T-helper 2 cell treated with Interferon-gamma antibody and Interleukin-4, amounts not matched to agents 100 ng/mL and 5 ng/mL, for 36 hours (primary cell): ENCODE measurements around the gene OTUD6A. TPM values are rescaled to one million over a fixed set of nuclear protein-coding genes. Genes with fewer than 3 reads are reported as not detected.

Experiments
- total RNA-seq: library from RNA; stranded (reverse); gene quantifications from 2 replicates; pipeline ENCODE4 v1.2.3, GENCODE V29; 2022

OTUD6A gene
- total RNA-seq, 1 donor from 2014 or later: not detected

Other genes starting within 250 kb of the OTUD6A start
- gene AWAT2, start 12.5 kb upstream of the OTUD6A start, total RNA-seq: not detected in 2 replicates
- 40.6 and 43.8 TPM in 2 replicates for gene IGBP1, start 71.0 kb downstream of the OTUD6A start, total RNA-seq
- gene DGAT2L6, start 115.0 kb downstream of the OTUD6A start, total RNA-seq: not detected in 2 replicates
- not detected in 2 replicates for gene AWAT1, start 172.2 kb downstream of the OTUD6A start, total RNA-seq
- gene P2RY4, start 197.7 kb downstream of the OTUD6A start, total RNA-seq: 0.20 and 0.34 TPM in 2 replicates
- not detected in 2 replicates for gene ARR3, start 205.9 kb downstream of the OTUD6A start, total RNA-seq
- gene RAB41, start 219.7 kb downstream of the OTUD6A start, total RNA-seq: not detected in 2 replicates
- 34.7 and 35.5 TPM in 2 replicates for gene PDZD11, start 227.5 kb downstream of the OTUD6A start, total RNA-seq
- gene KIF4A, start 227.6 kb downstream of the OTUD6A start, total RNA-seq: 32.2 and 33.7 TPM in 2 replicates